ENCODE data around the gene SLAIN1.
A peak's percentile ranks its signal among the peaks of the same experiment; 100 is the strongest.

The SLAIN1 gene

DNA sequence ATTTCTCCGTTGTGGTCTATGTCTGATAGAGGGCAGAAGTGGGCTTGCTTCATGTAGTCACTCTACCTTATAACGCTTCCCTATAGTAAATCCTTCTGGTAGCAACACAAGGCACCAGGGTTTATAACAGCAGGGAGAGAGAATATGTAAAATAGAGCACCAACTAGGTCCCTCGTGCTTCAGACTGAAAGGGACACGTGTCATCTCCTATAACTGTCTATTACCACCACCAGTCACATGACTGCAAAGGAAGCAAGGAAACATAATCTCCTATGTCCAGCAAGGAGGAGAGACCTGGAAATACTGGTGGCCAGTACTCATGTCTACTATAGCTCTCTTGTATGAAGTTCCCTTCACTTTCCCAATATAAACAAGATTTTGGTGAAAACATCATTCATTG, 79.2 kb downstream of the SLAIN1 start:
- FAIRE-seq (no peak), DNase-seq (ENCODE audit: insufficient read length) (no peak)
- TF ChIP-seq POLR2AphosphoS5 (IDR thresholded peaks at IDR 0.05; ENCODE audit: low read depth, low read length) (no peak), TAF1 (IDR thresholded peaks at IDR 0.05; ENCODE audit: borderline replicate concordance, low read depth, low read length) (no peak), POLR2A (IDR thresholded peaks at IDR 0.05; ENCODE audit: low read depth, low read length) (no peak)

DNA sequence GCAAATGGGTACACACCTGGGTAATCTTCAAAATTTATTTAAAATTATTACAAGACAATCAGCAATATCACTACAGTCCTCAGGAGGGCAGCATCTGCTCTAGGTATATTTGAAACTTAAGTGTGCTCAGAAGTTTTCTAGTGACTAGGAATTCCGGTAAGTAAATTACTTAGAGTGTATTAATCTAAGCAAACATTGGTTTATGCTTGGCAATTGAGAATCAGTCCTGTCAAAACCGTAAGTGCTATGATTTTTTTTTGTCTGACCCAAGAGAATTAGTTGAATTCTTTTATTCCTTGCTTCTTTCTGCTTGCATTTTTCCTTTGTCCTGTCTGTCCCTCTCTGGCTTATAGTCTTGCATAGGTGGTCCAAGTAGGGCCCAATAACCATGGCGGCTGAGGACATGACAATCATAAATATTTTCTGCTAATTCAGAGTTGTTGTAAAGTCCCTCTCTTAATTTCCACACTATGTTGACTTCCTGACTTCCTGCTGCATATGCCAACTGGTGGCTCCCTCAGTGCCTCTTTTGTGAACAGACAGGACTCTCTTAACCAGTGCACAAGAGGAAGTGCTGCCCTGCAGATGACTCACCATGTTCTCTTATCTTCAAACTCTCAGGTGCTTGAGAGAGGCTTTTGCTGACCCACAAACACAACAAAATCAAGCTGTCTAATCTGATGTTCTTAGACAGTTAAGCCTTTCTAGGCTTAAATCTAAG, 82.2 kb downstream of the SLAIN1 start:
- DNase-seq (ENCODE audit: insufficient read length) (no peak), FAIRE-seq (peak; percentile 21)
- no peak for TF ChIP-seq POLR2A (IDR thresholded peaks at IDR 0.05; ENCODE audit: low read depth, low read length)
- TF ChIP-seq POLR2AphosphoS5 (IDR thresholded peaks at IDR 0.05; ENCODE audit: low read depth, low read length), result no peak
- no peak for TF ChIP-seq TAF1 (IDR thresholded peaks at IDR 0.05; ENCODE audit: borderline replicate concordance, low read depth, low read length)

DNA sequence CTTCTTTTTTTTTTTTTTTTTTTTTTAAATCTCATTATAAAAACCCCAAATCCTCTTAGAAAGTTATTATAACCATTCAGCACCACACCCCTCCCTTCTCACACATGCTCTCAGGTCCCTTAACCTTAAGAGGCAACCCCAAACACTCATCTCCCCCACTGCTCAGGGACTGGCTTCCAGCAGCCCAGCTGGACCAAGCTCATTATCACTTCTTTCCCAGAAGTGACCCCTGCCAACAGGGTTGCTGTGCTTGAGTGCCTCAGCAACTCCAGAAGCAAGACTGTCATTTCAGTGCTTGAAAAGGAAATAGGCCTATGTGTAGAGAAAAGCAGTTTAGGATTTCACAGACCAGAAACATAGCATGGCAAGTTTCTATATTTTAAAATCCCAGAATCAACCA, 84.3 kb downstream of the SLAIN1 start:
- FAIRE-seq, result no peak
- TF ChIP-seq POLR2AphosphoS5 (IDR thresholded peaks at IDR 0.05; ENCODE audit: low read depth, low read length) (no peak), POLR2A (IDR thresholded peaks at IDR 0.05; ENCODE audit: low read depth, low read length) (no peak), TAF1 (IDR thresholded peaks at IDR 0.05; ENCODE audit: borderline replicate concordance, low read depth, low read length) (no peak)
- DNase-seq (ENCODE audit: insufficient read length), result no peak

DNA sequence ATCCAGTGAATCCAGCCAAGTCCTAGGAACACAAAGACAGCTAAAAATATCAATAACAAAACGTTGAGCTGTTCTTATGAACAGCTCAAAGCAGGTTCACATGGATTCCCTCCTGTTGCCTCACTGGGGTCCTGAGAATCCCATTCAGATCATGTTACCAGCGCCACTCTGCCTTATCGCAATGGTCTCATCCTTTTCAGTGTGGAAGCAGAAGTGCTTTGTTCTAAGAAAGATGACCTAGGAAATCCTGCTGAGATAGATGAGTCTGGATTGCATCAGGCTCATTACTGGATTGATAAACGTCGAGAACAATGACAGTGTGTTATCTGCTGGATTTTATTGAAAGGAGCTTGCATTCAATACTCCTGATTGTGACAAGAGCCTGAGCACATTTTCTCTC, 87.0 kb downstream of the SLAIN1 start:
- FAIRE-seq, result no peak
- no peak for DNase-seq (ENCODE audit: insufficient read length)
- TF ChIP-seq TAF1 (IDR thresholded peaks at IDR 0.05; ENCODE audit: borderline replicate concordance, low read depth, low read length), result no peak
- no peak for TF ChIP-seq POLR2A (IDR thresholded peaks at IDR 0.05; ENCODE audit: low read depth, low read length)
- TF ChIP-seq POLR2AphosphoS5 (IDR thresholded peaks at IDR 0.05; ENCODE audit: low read depth, low read length), result no peak

DNA sequence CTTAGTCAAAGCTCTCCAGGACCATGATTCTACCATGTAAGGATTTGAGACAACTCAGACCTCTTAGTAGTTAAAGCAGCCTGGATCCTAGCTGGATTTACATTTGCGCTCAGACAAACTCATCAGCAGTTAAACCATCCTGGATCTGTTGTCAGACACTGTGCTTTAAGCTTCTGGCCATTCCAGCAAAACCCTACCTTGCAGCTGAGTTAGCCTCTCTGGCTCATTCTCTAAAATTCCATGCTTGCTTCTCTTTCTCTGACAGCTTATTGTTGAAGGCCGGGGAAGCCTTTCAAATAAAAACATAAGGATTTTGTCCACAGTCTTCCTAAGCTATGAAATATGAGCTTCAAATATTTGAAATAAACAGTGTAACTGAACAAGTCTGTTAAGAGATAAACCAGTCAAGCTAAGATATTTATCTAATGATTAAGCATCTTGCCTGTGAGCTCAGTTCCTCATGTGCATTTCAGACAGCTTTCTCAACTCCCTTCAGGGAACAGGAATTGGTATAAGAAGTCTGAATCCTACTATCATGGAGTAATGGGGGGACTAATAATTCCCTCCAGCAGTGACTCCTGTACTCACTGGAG, 89.3 kb downstream of the SLAIN1 start:
- TF ChIP-seq POLR2AphosphoS5 (IDR thresholded peaks at IDR 0.05; ENCODE audit: low read depth, low read length) (no peak), TAF1 (IDR thresholded peaks at IDR 0.05; ENCODE audit: borderline replicate concordance, low read depth, low read length) (no peak), POLR2A (IDR thresholded peaks at IDR 0.05; ENCODE audit: low read depth, low read length) (no peak)
- DNase-seq (ENCODE audit: insufficient read length) (no peak), FAIRE-seq (no peak)

DNA sequence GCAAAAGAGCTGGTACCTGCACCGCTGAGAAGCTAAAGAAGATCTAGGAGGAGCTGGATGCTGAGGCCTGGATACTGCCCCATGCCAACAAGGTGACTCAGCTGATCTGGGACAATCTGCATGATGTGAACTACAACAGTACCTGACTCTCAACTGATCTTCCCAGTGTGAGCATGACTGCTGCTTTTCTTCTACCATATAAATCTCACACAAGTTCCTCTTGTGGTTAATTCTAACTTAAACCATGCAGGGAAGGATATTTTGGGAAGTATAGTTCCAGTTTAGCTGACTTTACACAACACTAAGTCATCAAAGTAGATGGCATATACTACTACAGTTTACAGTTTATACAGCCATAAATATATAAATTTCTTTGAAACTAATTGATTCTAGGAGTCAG, 91.9 kb downstream of the SLAIN1 start:
- TF ChIP-seq TAF1 (IDR thresholded peaks at IDR 0.05; ENCODE audit: borderline replicate concordance, low read depth, low read length) (no peak), POLR2AphosphoS5 (IDR thresholded peaks at IDR 0.05; ENCODE audit: low read depth, low read length) (no peak), POLR2A (IDR thresholded peaks at IDR 0.05; ENCODE audit: low read depth, low read length) (no peak)
- DNase-seq (ENCODE audit: insufficient read length) (no peak), FAIRE-seq (peak; percentile 27)

DNA sequence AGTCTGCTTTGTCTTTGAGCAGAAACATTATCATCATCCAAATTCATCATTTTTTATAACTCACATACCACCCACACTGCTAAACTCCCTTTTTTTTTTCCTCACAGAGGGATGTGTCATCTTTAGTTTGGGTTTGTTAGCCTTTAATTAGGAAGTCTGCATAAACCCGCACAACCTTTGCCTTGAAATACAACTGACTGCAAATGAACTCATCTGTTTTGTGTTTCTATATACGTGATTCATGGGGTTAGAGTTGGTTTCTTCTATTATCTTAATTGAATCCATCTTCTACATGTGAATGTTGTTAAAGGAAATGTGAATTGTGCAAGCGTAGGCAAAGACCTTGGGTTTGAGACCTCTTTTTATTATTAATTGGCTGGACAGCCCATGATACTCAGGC, 102.7 kb downstream of the SLAIN1 start:
- FAIRE-seq (no peak), DNase-seq (ENCODE audit: insufficient read length) (no peak)
- no peak for TF ChIP-seq POLR2AphosphoS5 (IDR thresholded peaks at IDR 0.05; ENCODE audit: low read depth, low read length)
- TF ChIP-seq TAF1 (IDR thresholded peaks at IDR 0.05; ENCODE audit: borderline replicate concordance, low read depth, low read length), result no peak
- no peak for TF ChIP-seq POLR2A (IDR thresholded peaks at IDR 0.05; ENCODE audit: low read depth, low read length)

DNA sequence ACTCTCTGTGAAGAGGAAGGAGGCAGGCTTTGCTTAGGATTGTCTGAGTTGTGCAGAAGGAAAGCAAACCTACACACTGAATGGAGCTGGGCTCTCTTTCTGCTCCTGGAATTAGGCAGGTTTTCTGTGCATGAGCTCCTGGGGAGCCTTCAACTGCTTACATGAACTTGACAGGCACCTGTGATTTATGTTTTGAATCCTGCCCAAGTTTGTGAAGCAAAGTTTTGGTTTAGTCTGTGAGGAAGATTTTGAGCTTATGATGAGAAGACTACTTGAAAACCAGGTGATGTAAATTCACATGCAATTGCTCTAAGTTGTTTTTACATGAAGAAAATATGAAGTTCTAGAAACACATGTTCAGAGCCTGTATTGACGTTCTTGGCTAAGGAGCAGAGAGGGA, 109.0 kb downstream of the SLAIN1 start:
- FAIRE-seq (no peak), DNase-seq (ENCODE audit: insufficient read length) (no peak)
- TF ChIP-seq TAF1 (IDR thresholded peaks at IDR 0.05; ENCODE audit: borderline replicate concordance, low read depth, low read length), result no peak
- TF ChIP-seq POLR2A (IDR thresholded peaks at IDR 0.05; ENCODE audit: low read depth, low read length), result no peak
- TF ChIP-seq POLR2AphosphoS5 (IDR thresholded peaks at IDR 0.05; ENCODE audit: low read depth, low read length), result no peak

DNA sequence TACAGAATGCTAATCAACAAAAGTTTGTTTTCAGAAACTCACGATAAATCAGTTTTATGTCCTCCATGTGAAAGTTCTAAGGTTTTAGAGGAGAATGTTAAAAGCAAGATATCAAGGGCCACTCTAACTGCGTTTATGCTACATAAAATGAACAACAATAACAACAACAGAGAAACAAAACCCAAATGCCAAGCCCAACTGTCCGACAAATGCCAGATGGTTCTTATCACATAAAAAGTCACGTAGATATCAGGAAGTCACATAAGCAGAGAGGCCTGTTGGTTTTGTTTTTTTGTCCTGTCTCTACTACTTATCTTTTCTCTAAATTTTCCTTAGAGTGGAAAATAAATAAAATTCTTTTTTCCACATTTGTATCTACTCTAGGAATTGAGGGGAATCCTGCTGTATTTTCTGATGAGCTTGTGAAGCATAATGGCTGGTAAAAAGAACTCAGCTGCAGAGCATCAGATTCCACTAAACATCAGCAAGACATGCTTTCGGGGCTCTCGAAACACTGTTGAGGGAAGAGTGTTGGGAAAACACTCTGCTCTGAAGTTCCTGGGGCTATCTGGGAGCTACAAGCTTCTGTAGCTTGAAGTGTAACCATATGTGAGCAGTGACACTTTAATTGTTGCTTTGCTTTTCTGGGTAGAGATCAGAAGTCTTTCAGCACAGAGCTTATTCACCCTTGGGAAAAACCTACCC, 110.1 kb downstream of the SLAIN1 start:
- no peak for TF ChIP-seq POLR2A (IDR thresholded peaks at IDR 0.05; ENCODE audit: low read depth, low read length)
- TF ChIP-seq POLR2AphosphoS5 (IDR thresholded peaks at IDR 0.05; ENCODE audit: low read depth, low read length), result no peak
- TF ChIP-seq TAF1 (IDR thresholded peaks at IDR 0.05; ENCODE audit: borderline replicate concordance, low read depth, low read length), result no peak
- FAIRE-seq (no peak), DNase-seq (ENCODE audit: insufficient read length) (no peak)

DNA sequence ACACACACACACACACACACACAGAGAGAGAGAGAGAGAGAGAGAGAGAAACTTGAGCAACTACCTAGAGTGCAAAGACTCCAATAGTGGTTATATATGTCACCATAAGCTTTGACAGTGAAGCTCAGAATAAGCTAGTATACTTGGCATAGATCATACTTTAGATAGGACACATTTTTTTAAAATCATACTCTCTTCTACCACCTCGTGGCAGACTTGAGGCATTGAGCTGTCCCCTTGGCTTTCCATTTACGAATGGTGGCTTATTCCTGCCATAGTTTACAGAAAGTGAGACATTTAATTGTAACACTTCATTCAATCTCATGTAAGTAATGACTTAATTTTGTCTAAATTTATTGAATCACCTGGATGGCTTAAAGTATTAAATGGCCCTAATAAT, 112.9 kb downstream of the SLAIN1 start:
- DNase-seq (ENCODE audit: insufficient read length) (no peak), FAIRE-seq (no peak)
- no peak for TF ChIP-seq POLR2AphosphoS5 (IDR thresholded peaks at IDR 0.05; ENCODE audit: low read depth, low read length)
- TF ChIP-seq TAF1 (IDR thresholded peaks at IDR 0.05; ENCODE audit: borderline replicate concordance, low read depth, low read length), result no peak
- no peak for TF ChIP-seq POLR2A (IDR thresholded peaks at IDR 0.05; ENCODE audit: low read depth, low read length)

DNA sequence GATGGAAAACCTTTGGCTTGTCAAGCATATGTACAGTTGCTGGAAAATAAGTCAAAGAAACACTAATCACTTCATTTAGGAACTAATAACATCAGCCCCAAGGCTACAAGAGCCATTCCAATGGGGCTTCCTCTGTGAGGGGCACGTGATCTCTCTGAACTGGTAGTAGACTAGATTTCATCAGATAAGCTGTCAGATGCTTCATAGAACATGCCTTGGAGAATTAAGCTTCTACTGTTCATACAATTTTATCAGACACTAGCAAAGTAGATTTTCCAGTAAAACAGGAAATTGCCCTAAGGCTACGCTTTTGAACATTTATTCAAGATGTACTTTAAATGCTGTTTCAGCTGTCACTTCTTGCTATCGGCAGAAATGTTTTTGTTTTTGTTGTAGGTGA, 113.4 kb downstream of the SLAIN1 start:
- TF ChIP-seq POLR2AphosphoS5 (IDR thresholded peaks at IDR 0.05; ENCODE audit: low read depth, low read length), result no peak
- TF ChIP-seq POLR2A (IDR thresholded peaks at IDR 0.05; ENCODE audit: low read depth, low read length), result no peak
- TF ChIP-seq TAF1 (IDR thresholded peaks at IDR 0.05; ENCODE audit: borderline replicate concordance, low read depth, low read length), result no peak
- FAIRE-seq (no peak), DNase-seq (ENCODE audit: insufficient read length) (no peak)

DNA sequence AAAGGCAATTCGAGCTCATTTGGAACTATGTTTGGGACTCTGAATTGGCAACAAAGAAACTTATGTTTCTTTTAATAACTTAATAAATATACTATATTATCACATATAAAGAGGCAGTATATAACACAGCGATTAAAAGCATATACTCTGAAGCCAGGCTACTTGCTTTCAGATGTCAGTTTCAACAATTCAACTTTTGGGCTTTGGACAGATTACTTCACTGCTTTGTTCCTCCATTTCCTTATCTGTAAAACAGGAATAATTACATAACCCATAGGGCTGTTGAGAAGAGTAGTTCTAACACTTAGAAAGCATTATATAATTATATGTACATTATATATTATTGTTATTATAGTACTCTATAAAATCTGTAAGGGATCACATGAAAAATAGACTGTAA, 113.9 kb downstream of the SLAIN1 start:
- no peak for FAIRE-seq
- no peak for DNase-seq (ENCODE audit: insufficient read length)

More for the DNA sequence above, 113.9 kb downstream of the SLAIN1 start:
- TF ChIP-seq POLR2A (IDR thresholded peaks at IDR 0.05; ENCODE audit: low read depth, low read length) (no peak), TAF1 (IDR thresholded peaks at IDR 0.05; ENCODE audit: borderline replicate concordance, low read depth, low read length) (no peak), POLR2AphosphoS5 (IDR thresholded peaks at IDR 0.05; ENCODE audit: low read depth, low read length) (no peak)

Data from GM12892 (cell line).